Measurements from ENCODE around the gene NR0B1. TPM values are rescaled to one million over a fixed set of nuclear protein-coding genes. Genes with fewer than 3 reads are reported as not detected.

Gene NR0B1
- not detected for polyA plus RNA-seq

- Mint-ChIP-seq H3K27ac (no peak within 1 kb of the TSS), H3K4me3 (no peak within 1 kb of the TSS)
These were observed at the start of gene NR0B1 for GRCh38 chrX:30309139-30309571. Gene NR0B1, minus strand, starts transcription at chrX:30309390. Its CDS starts 27 bp downstream, at chrX:30309363.

GRCh38 chrX:30349946-30350345, 40.8 kb upstream of the NR0B1 start:
- H3K4me3 Mint-ChIP-seq: no peak overlapping the region
- H3K9me3 Mint-ChIP-seq: peaks cover 1 to 28% (median 11%) of the 10 kb centered on the region in 3 donors
- no peaks in the 10 kb centered on the region for H3K36me3 Mint-ChIP-seq
- no peak overlapping the region for H3K27ac Mint-ChIP-seq
- H3K27me3 Mint-ChIP-seq: no peaks in the 10 kb centered on the region
- no peaks in the 10 kb centered on the region for H3K4me1 Mint-ChIP-seq

More at GRCh38 chrX:30309139-30309571, at the start of gene NR0B1:
- Mint-ChIP-seq H3K4me1 (peaks cover 0 to 1% (median 0%) of the 10 kb centered on the region in 3 donors), H3K9me3 (no peaks in the 10 kb centered on the region), H3K27me3 (peaks cover 6% of the 10 kb centered on the region), H3K36me3 (no peaks in the 10 kb centered on the region)

- Mint-ChIP-seq H3K4me1 (no peaks in the 10 kb centered on the region), H3K4me3 (no peak overlapping the region), H3K36me3 (no peaks in the 10 kb centered on the region), H3K27me3 (no peaks in the 10 kb centered on the region), H3K27ac (no peak overlapping the region), H3K9me3 (no peaks in the 10 kb centered on the region)
These were observed 34.0 kb upstream of the NR0B1 start for GRCh38 chrX:30343206-30343605.

GRCh38 chrX:30340753-30341152, 31.6 kb upstream of the NR0B1 start:
- no peaks in the 10 kb centered on the region for H3K4me1 Mint-ChIP-seq
- H3K36me3 Mint-ChIP-seq: no peaks in the 10 kb centered on the region
- no peak overlapping the region for H3K4me3 Mint-ChIP-seq
- H3K27me3 Mint-ChIP-seq: peaks cover 8% of the 10 kb centered on the region
- no peak overlapping the region for H3K27ac Mint-ChIP-seq
- peaks cover 0 to 2% (median 0%) of the 10 kb centered on the region in 3 donors for H3K9me3 Mint-ChIP-seq

- Mint-ChIP-seq H3K27ac (no peak overlapping the region), H3K4me1 (no peaks in the 10 kb centered on the region), H3K27me3 (peaks cover 5% of the 10 kb centered on the region), H3K9me3 (peaks cover 0 to 2% (median 1%) of the 10 kb centered on the region in 3 donors), H3K36me3 (peaks cover 3% of the 10 kb centered on the region), H3K4me3 (no peak overlapping the region)
These were observed 18.6 kb upstream of the NR0B1 start for GRCh38 chrX:30327762-30328161.

- Mint-ChIP-seq H3K36me3 (no peaks in the 10 kb centered on the region), H3K27ac (no peak overlapping the region), H3K4me1 (peaks cover 0 to 1% (median 0%) of the 10 kb centered on the region in 3 donors), H3K27me3 (peaks cover 9% of the 10 kb centered on the region), H3K4me3 (no peak overlapping the region), H3K9me3 (no peaks in the 10 kb centered on the region)
These were observed 8.1 kb upstream of the NR0B1 start for GRCh38 chrX:30317308-30317707.

GRCh38 chrX:30313322-30313721, 4.1 kb upstream of the NR0B1 start:
- Mint-ChIP-seq H3K27ac (no peak overlapping the region), H3K27me3 (peaks cover 13% of the 10 kb centered on the region), H3K4me1 (peaks cover 0 to 1% (median 0%) of the 10 kb centered on the region in 3 donors), H3K4me3 (no peak overlapping the region), H3K36me3 (no peaks in the 10 kb centered on the region), H3K9me3 (no peaks in the 10 kb centered on the region)

GRCh38 chrX:30312858-30313257, 3.7 kb upstream of the NR0B1 start:
- Mint-ChIP-seq H3K27me3 (peaks cover 13% of the 10 kb centered on the region), H3K4me1 (peaks cover 0 to 1% (median 0%) of the 10 kb centered on the region in 3 donors), H3K36me3 (no peaks in the 10 kb centered on the region), H3K27ac (no peak overlapping the region), H3K9me3 (no peaks in the 10 kb centered on the region), H3K4me3 (no peak overlapping the region)

GRCh38 chrX:30310429-30311206, 1.4 kb upstream of the NR0B1 start:
- no peaks in the 10 kb centered on the region for H3K9me3 Mint-ChIP-seq
- no peaks in the 10 kb centered on the region for H3K36me3 Mint-ChIP-seq
- no peak overlapping the region for H3K4me3 Mint-ChIP-seq
- H3K4me1 Mint-ChIP-seq: peaks cover 0 to 3% (median 0%) of the 10 kb centered on the region in 3 donors
- H3K27ac Mint-ChIP-seq: no peak overlapping the region
- peaks cover 9% of the 10 kb centered on the region for H3K27me3 Mint-ChIP-seq

- Mint-ChIP-seq H3K27me3 (peaks cover 6% of the 10 kb centered on the region), H3K27ac (no peak overlapping the region), H3K36me3 (no peaks in the 10 kb centered on the region), H3K4me1 (peaks cover 0 to 1% (median 0%) of the 10 kb centered on the region in 3 donors), H3K4me3 (no peak overlapping the region), H3K9me3 (no peaks in the 10 kb centered on the region)
These were observed 689 bp downstream of the NR0B1 start for GRCh38 chrX:30308263-30309138.

GRCh38 chrX:30307466-30307865, 1.7 kb downstream of the NR0B1 start:
- Mint-ChIP-seq H3K27me3 (peaks cover 9% of the 10 kb centered on the region), H3K4me1 (peaks cover 0 to 1% (median 0%) of the 10 kb centered on the region in 3 donors), H3K36me3 (no peaks in the 10 kb centered on the region), H3K4me3 (no peak overlapping the region), H3K9me3 (no peaks in the 10 kb centered on the region), H3K27ac (no peak overlapping the region)

- Mint-ChIP-seq H3K9me3 (no peaks in the 10 kb centered on the region), H3K4me1 (peaks cover 0 to 1% (median 0%) of the 10 kb centered on the region in 3 donors), H3K27me3 (peaks cover 9% of the 10 kb centered on the region)
These were observed 4.3 kb downstream of the NR0B1 start for GRCh38 chrX:30304866-30305265.

GRCh38 chrX:30302956-30303355, 6.2 kb downstream of the NR0B1 start:
- Mint-ChIP-seq H3K36me3 (no peaks in the 10 kb centered on the region), H3K4me3 (no peak overlapping the region), H3K27me3 (peaks cover 5% of the 10 kb centered on the region), H3K27ac (no peak overlapping the region), H3K9me3 (no peaks in the 10 kb centered on the region), H3K4me1 (peaks cover 0 to 1% (median 0%) of the 10 kb centered on the region in 3 donors)

More at GRCh38 chrX:30304866-30305265, 4.3 kb downstream of the NR0B1 start:
- Mint-ChIP-seq H3K36me3 (no peaks in the 10 kb centered on the region), H3K4me3 (no peak overlapping the region), H3K27ac (no peak overlapping the region)

GRCh38 chrX:30301963-30302362, 7.2 kb downstream of the NR0B1 start:
- H3K4me3 Mint-ChIP-seq: no peak overlapping the region

GRCh38 chrX:30301208-30301607, 8.0 kb downstream of the NR0B1 start:
- no peak overlapping the region for H3K4me3 Mint-ChIP-seq
- H3K9me3 Mint-ChIP-seq: no peaks in the 10 kb centered on the region
- no peak overlapping the region for H3K27ac Mint-ChIP-seq
- H3K4me1 Mint-ChIP-seq: no peaks in the 10 kb centered on the region
- peaks cover 3% of the 10 kb centered on the region for H3K27me3 Mint-ChIP-seq
- H3K36me3 Mint-ChIP-seq: no peaks in the 10 kb centered on the region

More at GRCh38 chrX:30301963-30302362, 7.2 kb downstream of the NR0B1 start:
- peaks cover 0 to 1% (median 0%) of the 10 kb centered on the region in 3 donors for H3K4me1 Mint-ChIP-seq
- H3K36me3 Mint-ChIP-seq: no peaks in the 10 kb centered on the region
- no peak overlapping the region for H3K27ac Mint-ChIP-seq
- H3K9me3 Mint-ChIP-seq: no peaks in the 10 kb centered on the region
- peaks cover 3% of the 10 kb centered on the region for H3K27me3 Mint-ChIP-seq
